Left ventricle myocardium inferior (tissue), 1 donor: ENCODE data around the gene SLC19A1. TPM values are rescaled to one million over a fixed set of nuclear protein-coding genes. Genes with fewer than 3 reads are reported as not detected.

Experiments used
- DNase-seq: peaks from one replicate; pipeline ENCODE4 v3.0.0-alpha.2; 2020
- H3K27ac ChIP-seq: fragments of 200-600 bp; replicated peaks from 2 replicates; pipeline ENCODE4 v1.8.0; 2021
- H3K27me3 ChIP-seq: fragments of 200-600 bp; 2 replicates; pipeline ENCODE4 v1.8.0; 2021; ENCODE audit warnings: low read depth
- H3K36me3 ChIP-seq: fragments of 200-600 bp; 2 replicates; pipeline ENCODE4 v1.8.0; 2021
- H3K4me1 ChIP-seq: fragments of 200-600 bp; 2 replicates; pipeline ENCODE4 v1.8.0; 2021
- H3K4me3 ChIP-seq: fragments of 200-600 bp; 2 replicates; pipeline ENCODE4 v1.8.0; 2021; ENCODE audit warnings: mild to moderate bottlenecking, moderate library complexity
- H3K9me3 ChIP-seq: fragments of 200-600 bp; replicated peaks from 2 replicates; pipeline ENCODE4 v1.8.0; 2021
- intact Hi-C: fragments of 100-400 bp; cut with micrococcal nuclease; formaldehyde crosslinking; loops from one replicate; pipeline ENCODE4 v1.11.0; 2022
- microRNA-seq: library from miRNA; unstranded; fragments of <30 nt; microRNA quantifications from one replicate; pipeline ENCODE4 v1.2.0, GENCODE V29; 2020
- total RNA-seq: library from RNA; stranded (reverse); fragmentation: NEBNext Ultra II Directional; extraction: Animal tissue kit (Norgen Biotek cat#: 25700); gene quantifications from one replicate; pipeline ENCODE4 v1.2.1, GENCODE V29; 2021
- TF ChIP-seq, protein P1 (sequence below): fragments of 200-600 bp; IDR thresholded peaks from 2 replicates; pipeline ENCODE4 v1.8.0; 2021; ENCODE audit warnings: antibody characterized with exemption, mild to moderate bottlenecking, borderline replicate concordance
- donor health status: DM: no; HTN: yes; CAD: no; lungs with severe emphysema.

SLC19A1 gene
- total RNA-seq, 1 donor from 2014 or later: 4.9 TPM

DNA sequence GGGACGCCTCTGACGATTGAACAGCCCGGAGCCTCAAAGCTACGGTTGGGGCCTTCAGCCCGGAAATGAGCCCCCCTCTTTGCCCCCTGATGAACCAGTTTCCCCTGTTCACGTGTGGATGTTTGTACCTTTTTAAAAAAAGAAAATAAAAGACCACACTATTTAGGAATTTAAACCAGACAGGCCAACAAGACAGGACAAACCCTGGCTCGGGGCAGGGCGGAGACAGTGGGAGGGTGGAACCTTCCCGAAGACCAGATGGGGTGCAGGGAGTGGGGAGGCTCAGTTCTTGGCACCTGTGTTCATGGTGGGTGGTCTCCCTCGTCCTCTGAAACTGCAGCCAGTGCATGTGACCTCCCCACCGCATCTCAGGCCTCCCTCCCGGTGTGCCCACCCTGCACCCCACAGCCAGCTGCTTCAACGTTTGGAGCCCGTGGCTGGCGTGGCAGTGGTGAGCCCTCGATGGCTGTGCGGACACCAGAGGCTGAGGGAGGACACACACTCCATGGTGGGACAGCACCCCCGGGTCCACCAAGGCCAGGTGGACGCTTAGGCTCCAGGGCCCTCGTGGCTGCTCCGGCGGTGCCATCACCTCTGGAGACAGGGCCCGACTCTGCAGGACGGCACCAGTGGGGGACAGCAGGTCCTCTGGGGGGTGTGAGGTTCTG lies 91.7 kb downstream of the SLC19A1 start:
- peak; percentile 9 for DNase-seq
- Histone ChIP-seq H3K9me3 (peaks cover 11% of the 10 kb centered on the region), H3K4me3 (no peak overlapping the region), H3K36me3 (peaks cover 7% of the 10 kb centered on the region), H3K27ac (no peak overlapping the region), H3K4me1 (peaks cover 24% of the 10 kb centered on the region), H3K27me3 (no peaks in the 10 kb centered on the region)
- intact Hi-C loops: no loop called here
- TF ChIP-seq, protein P1, sequence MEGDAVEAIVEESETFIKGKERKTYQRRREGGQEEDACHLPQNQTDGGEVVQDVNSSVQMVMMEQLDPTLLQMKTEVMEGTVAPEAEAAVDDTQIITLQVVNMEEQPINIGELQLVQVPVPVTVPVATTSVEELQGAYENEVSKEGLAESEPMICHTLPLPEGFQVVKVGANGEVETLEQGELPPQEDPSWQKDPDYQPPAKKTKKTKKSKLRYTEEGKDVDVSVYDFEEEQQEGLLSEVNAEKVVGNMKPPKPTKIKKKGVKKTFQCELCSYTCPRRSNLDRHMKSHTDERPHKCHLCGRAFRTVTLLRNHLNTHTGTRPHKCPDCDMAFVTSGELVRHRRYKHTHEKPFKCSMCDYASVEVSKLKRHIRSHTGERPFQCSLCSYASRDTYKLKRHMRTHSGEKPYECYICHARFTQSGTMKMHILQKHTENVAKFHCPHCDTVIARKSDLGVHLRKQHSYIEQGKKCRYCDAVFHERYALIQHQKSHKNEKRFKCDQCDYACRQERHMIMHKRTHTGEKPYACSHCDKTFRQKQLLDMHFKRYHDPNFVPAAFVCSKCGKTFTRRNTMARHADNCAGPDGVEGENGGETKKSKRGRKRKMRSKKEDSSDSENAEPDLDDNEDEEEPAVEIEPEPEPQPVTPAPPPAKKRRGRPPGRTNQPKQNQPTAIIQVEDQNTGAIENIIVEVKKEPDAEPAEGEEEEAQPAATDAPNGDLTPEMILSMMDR: no peak

DNA sequence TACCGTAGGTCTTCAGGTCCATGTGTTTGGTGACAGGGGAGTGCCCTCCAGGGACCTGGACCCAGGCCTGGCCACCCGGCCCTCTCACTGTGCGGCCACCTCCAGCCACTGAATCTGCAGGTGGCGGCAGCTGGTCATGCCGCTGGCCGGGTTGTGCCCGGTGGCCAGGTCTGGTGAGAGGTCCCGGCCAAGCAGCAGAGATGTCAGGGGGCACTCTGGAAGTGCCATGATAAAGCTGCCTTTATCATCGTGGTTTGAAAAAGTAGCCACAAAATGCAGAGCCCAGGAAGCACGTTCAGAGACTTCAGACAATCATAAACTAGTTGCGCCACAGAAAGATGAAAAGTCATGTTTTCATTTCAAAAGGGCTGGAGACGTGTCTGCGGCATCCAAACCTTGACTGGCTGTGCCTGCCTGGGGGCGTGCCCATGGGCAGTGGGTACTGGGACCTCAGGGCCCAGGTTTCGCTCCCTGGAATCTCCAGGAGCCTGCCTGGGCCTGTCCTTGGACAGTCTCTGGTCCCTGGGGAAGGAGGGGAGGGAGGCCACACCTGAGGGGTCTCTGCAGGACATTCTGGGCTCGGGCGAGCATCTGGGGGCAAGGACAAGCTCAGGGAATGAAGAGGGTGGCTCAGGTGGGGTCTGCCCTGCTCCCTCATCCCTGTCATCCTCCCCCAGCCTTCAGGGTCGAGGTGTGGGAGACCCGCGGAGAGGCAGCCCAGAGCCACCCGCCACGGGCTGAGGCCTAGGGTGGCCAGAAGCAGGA lies 92.4 kb downstream of the SLC19A1 start:
- H3K27ac ChIP-seq: no peak overlapping the region
- H3K4me1 ChIP-seq: peaks cover 17% of the 10 kb centered on the region
- H3K36me3 ChIP-seq: peaks cover 7% of the 10 kb centered on the region
- intact Hi-C loops: loop anchor here (5.0 kb wide), 1 partner anchor 158 kb away; no protein-coding TSS in a partner anchor
- no peak overlapping the region for H3K4me3 ChIP-seq
- peaks cover 11% of the 10 kb centered on the region for H3K9me3 ChIP-seq
- H3K27me3 ChIP-seq: no peaks in the 10 kb centered on the region
- DNase-seq: peak; percentile 7
- TF ChIP-seq, protein P1: no peak

DNA sequence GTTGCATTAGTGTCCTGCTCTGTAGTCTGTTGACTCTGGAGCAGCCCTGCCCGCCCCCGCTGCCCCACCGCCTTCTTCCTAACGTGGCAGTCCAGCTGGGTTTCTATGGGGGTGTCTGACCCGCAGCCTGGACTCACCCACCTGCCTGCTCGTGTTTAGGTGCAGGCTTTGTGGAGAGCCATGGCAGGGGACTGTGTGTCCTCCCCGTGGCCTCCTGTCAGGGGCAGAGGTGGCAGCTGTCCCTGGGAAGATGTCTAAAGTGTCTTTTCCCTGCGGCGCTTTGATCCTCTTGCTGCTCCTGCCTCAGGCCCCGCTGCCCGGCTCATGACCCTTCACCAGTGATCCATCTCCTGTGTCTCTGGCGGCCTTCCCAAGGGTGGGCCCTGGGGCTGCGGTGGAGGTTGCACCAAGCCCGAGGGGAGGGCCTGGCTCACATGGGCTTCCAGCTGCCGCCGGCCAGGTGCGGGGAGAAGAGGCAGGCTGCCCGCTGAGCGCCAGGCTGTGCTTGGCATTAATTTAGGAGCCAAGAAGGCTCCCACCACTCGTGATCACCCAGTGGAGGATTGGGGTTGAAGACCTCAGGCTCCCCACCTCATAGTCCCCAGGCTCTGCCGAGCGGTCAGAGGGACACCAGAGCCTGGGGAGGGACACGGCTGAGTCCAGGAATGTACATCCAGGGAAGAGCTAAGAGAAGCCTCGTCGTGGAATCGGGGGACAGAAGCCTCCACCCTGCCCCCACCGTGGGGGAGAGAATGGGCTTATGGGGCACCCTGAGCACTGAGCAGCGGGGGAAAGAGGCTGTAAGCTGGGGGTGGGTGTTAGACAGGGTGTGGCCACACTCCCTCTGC lies 93.2 kb downstream of the SLC19A1 start:
- Histone ChIP-seq H3K9me3 (peaks cover 11% of the 10 kb centered on the region), H3K27ac (no peak overlapping the region), H3K36me3 (peaks cover 7% of the 10 kb centered on the region), H3K4me1 (peaks cover 9% of the 10 kb centered on the region), H3K4me3 (no peak overlapping the region), H3K27me3 (no peaks in the 10 kb centered on the region)
- no peak for DNase-seq
- intact Hi-C loops: loop anchor here (5.0 kb wide), 1 partner anchor 157 kb away; no protein-coding TSS in a partner anchor
- TF ChIP-seq, protein P1: no peak

DNA sequence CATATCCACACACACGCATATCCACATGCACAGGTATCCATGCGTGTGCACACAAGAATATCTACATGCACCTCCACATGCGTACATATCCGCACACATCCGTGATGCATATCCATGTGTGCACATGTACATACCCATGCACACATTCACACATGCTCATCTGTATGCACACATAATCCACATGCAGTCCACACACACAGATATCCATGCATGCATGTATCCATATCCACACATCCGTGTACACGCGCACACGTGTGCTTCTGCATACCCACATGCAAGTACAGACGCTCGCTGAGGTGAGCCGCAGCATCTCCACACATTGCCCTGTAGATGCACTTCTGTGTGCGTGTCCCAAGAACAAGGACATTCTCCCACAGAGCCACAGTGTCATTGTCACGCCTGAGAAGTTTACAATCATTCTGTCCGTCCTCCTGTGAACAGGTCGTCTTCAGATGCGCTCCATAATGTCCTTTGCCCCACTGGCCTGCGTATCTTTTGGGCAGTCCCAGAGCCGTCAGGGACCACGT lies 93.9 kb downstream of the SLC19A1 start:
- H3K4me3 ChIP-seq: no peak overlapping the region
- peaks cover 2% of the 10 kb centered on the region for H3K4me1 ChIP-seq
- no peaks in the 10 kb centered on the region for H3K27me3 ChIP-seq
- DNase-seq: no peak
- TF ChIP-seq, protein P1: no peak
- H3K36me3 ChIP-seq: peaks cover 7% of the 10 kb centered on the region
- intact Hi-C loops: loop anchor here (5.0 kb wide), 1 partner anchor 156 kb away; no protein-coding TSS in a partner anchor
- H3K27ac ChIP-seq: no peak overlapping the region
- peaks cover 11% of the 10 kb centered on the region for H3K9me3 ChIP-seq

Small RNA genes lying within 50 kb of the gene (microRNA-seq; reads per million reads assigned to microRNA genes)
- gene MIR6815: 3.4 reads per million, percentile 5 among the genes with 10 or more reads in this experiment

Other genes starting within 250 kb of the SLC19A1 start
- gene COL18A1, start 137.3 kb downstream of the SLC19A1 start, total RNA-seq: 66.5 TPM
- gene PCBP3, start 101.3 kb upstream of the SLC19A1 start, total RNA-seq: 2.9 TPM